Sigmoid colon (tissue), 3 donors: ENCODE measurements around the gene GREB1L.

Experiments used
- POLR2A ChIP-seq, 2 donors: fragments of 450-650 bp; IDR thresholded peaks; one replicate each; pipeline ENCODE4 v1.6.1; 2016; ENCODE audit warnings: antibody characterized with exemption in 2 of 2, mild to moderate bottlenecking in 2 of 2, moderate library complexity in 2 of 2
- TF ChIP-seq, protein P1 (sequence below), 4 experiments: fragments of 450-650 bp in 3 of 4; fragments of 200-600 bp in 1 of 4; IDR thresholded peaks; one replicate each; pipeline ENCODE4 v1.5.1; 2016 to 2019; ENCODE audit warnings: antibody characterized with exemption in 4 of 4, mild to moderate bottlenecking in 3 of 4, moderate library complexity in 2 of 4

GRCh38 chr18:21483051-21483450 lies 241.0 kb downstream of the GREB1L start:
- TF ChIP-seq, protein P1, sequence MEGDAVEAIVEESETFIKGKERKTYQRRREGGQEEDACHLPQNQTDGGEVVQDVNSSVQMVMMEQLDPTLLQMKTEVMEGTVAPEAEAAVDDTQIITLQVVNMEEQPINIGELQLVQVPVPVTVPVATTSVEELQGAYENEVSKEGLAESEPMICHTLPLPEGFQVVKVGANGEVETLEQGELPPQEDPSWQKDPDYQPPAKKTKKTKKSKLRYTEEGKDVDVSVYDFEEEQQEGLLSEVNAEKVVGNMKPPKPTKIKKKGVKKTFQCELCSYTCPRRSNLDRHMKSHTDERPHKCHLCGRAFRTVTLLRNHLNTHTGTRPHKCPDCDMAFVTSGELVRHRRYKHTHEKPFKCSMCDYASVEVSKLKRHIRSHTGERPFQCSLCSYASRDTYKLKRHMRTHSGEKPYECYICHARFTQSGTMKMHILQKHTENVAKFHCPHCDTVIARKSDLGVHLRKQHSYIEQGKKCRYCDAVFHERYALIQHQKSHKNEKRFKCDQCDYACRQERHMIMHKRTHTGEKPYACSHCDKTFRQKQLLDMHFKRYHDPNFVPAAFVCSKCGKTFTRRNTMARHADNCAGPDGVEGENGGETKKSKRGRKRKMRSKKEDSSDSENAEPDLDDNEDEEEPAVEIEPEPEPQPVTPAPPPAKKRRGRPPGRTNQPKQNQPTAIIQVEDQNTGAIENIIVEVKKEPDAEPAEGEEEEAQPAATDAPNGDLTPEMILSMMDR (IDR thresholded peaks at IDR 0.05) = no peak
- TF ChIP-seq POLR2A (IDR thresholded peaks at IDR 0.05) = no peak
